AG09309 (cell line): ENCODE data around the gene EBNA1BP2.

Experiments used
- DNase-seq: peaks from one replicate; pipeline ENCODE4 v3.0.0-alpha.2; 2010; ENCODE audit warnings: low read depth
- H3K4me3 ChIP-seq: 2 replicates; pipeline ENCODE4 v1.5.1; 2011; ENCODE audit warnings: mild to moderate bottlenecking, low read depth, low read length, moderate library complexity; ENCODE audit not compliant: control insufficient read depth
- CTCF ChIP-seq: IDR thresholded peaks from 2 replicates; pipeline ENCODE4 v1.5.1; 2011; ENCODE audit warnings: mild to moderate bottlenecking, low read depth, low read length, inconsistent platforms; ENCODE audit not compliant: insufficient read depth, control insufficient read depth; ENCODE audit errors: missing control alignments

EBNA1BP2 gene

GRCh38 chr1:43152866-43153265 is 19.2 kb downstream of the EBNA1BP2 start:
- no peak overlapping the region for H3K4me3 ChIP-seq
- no peak for DNase-seq
- no peak for TF ChIP-seq CTCF

- no peak overlapping the region for H3K4me3 ChIP-seq
- TF ChIP-seq CTCF = no peak
- no peak for DNase-seq
Measured at GRCh38 chr1:43149889-43150288, 22.2 kb downstream of the EBNA1BP2 start.

GRCh38 chr1:43147625-43148327 is 24.3 kb downstream of the EBNA1BP2 start:
- TF ChIP-seq CTCF = no peak
- DNase-seq = no peak
- H3K4me3 ChIP-seq = peak overlapping the region; percentile 53

GRCh38 chr1:43144237-43144636 is 27.9 kb downstream of the EBNA1BP2 start:
- H3K4me3 ChIP-seq = no peak overlapping the region
- DNase-seq = peak; percentile 14
- no peak for TF ChIP-seq CTCF

GRCh38 chr1:43143441-43143888 is 28.6 kb downstream of the EBNA1BP2 start:
- TF ChIP-seq CTCF = peak; percentile 25
- no peak overlapping the region for H3K4me3 ChIP-seq
- no peak for DNase-seq

GRCh38 chr1:43140583-43140982 is 31.5 kb downstream of the EBNA1BP2 start:
- no peak for DNase-seq
- H3K4me3 ChIP-seq = no peak overlapping the region
- TF ChIP-seq CTCF = no peak
